ENCODE results near the gene DUSP5.

Gene DUSP5

DNA sequence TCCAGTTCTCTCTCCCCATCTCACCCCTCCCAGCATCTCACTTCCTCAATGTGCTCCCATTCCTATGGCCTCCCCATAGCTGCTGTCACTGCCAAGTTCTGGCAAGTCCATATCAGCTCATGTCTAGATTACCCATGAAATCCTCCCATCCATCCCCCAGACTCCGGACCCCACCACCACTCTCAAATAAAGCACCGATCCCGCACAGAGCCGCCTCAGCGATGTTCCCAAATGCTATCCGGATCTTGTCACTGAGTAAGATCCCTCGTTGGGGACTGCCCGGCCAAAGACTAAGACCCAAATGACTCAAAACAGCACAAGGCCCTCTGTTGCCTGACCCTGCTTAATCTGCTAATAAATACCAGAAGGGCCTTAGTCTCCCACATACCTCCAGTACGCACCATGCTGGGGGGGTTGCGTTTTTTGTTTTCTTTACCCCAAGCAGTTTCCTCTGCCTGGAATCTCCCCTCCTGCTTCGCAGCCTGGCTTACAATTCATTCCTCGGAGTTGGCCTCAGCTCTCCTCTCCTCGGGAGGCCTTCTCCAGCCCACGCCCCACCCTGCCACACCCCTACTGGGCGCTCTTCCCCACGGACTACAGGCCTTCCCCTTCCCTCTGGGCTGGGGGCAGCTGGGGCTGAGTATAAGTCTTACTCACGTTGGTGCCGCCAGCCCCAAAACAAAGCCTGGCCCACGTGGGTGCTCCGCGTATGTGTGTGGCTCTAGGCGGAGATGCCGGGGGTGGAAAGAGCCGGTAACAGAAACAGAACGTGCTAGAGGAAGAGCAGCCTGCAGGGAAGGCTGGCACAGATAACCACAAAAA is 1.8 kb upstream of the DUSP5 start:
- H3K4me3 ChIP-seq (ENCODE audit: low read depth, low read length): no peak overlapping the region
- TF ChIP-seq CTCF (IDR thresholded peaks at IDR 0.05; ENCODE audit: control insufficient read depth, extremely low read depth, insufficient read depth): no peak
- DNase-seq (ENCODE audit: low read depth): no peak

- peak overlapping the region; percentile 66 for H3K4me3 ChIP-seq (ENCODE audit: low read depth, low read length)
- DNase-seq (ENCODE audit: low read depth): no peak
- TF ChIP-seq CTCF (IDR thresholded peaks at IDR 0.05; ENCODE audit: control insufficient read depth, extremely low read depth, insufficient read depth): no peak
Observed at GRCh38 chr10:110496553-110497437, 912 bp upstream of the DUSP5 start.

- H3K4me3 ChIP-seq (ENCODE audit: low read depth, low read length): peak overlapping the region; percentile 43
- peak; percentile 15; the same call in 1 of the 2 replicates for TF ChIP-seq CTCF (IDR thresholded peaks at IDR 0.05; ENCODE audit: control insufficient read depth, extremely low read depth, insufficient read depth)
- no peak for DNase-seq (ENCODE audit: low read depth)
Observed at GRCh38 chr10:110498087-110498981, 627 bp downstream of the DUSP5 start.

- H3K4me3 ChIP-seq (ENCODE audit: low read depth, low read length): no peak overlapping the region
- no peak for DNase-seq (ENCODE audit: low read depth)
- TF ChIP-seq CTCF (IDR thresholded peaks at IDR 0.05; ENCODE audit: control insufficient read depth, extremely low read depth, insufficient read depth): no peak
Observed at GRCh38 chr10:110498982-110499795, 1.5 kb downstream of the DUSP5 start.

- no peak for TF ChIP-seq CTCF (IDR thresholded peaks at IDR 0.05; ENCODE audit: control insufficient read depth, extremely low read depth, insufficient read depth)
- H3K4me3 ChIP-seq (ENCODE audit: low read depth, low read length): no peak overlapping the region
- no peak for DNase-seq (ENCODE audit: low read depth)
Observed at GRCh38 chr10:110499796-110500514, 2.2 kb downstream of the DUSP5 start.
